ENCODE measurements around the gene ALKBH8.
"Not testable (repeated sequence)": the region's sequence is repeated elsewhere in the genome, so short reads cannot be mapped to it uniquely, and the experiment has no call there.

ALKBH8 gene

GRCh38 chr11:107472966-107473365 lies 92.6 kb downstream of the ALKBH8 start:
- H3K4me3 ChIP-seq (replicated peaks; ENCODE audit: low read depth, low read length), result no peak overlapping the region
- DNase-seq (ENCODE audit: extremely low read depth, low read depth), result no peak
- TF ChIP-seq CTCF (IDR thresholded peaks at IDR 0.05; ENCODE audit: low read depth, low read length, missing control alignments), result no peak

- TF ChIP-seq CTCF (IDR thresholded peaks at IDR 0.05; ENCODE audit: low read depth, low read length, missing control alignments), result no peak
- DNase-seq (ENCODE audit: extremely low read depth, low read depth), result peak; percentile 69
Observed at GRCh38 chr11:107468596-107468995, 96.9 kb downstream of the ALKBH8 start.

GRCh38 chr11:107467696-107468095 lies 97.8 kb downstream of the ALKBH8 start:
- no peak for DNase-seq (ENCODE audit: extremely low read depth, low read depth)
- TF ChIP-seq CTCF (IDR thresholded peaks at IDR 0.05; ENCODE audit: low read depth, low read length, missing control alignments), result no peak
- no peak overlapping the region for H3K4me3 ChIP-seq (replicated peaks; ENCODE audit: low read depth, low read length)

More at GRCh38 chr11:107468596-107468995, 96.9 kb downstream of the ALKBH8 start:
- no peak overlapping the region for H3K4me3 ChIP-seq (replicated peaks; ENCODE audit: low read depth, low read length)

- not testable (repeated sequence) for H3K4me3 ChIP-seq (replicated peaks; ENCODE audit: low read depth, low read length); DNase-seq (ENCODE audit: extremely low read depth, low read depth)
Observed at GRCh38 chr11:107466275-107466866, 99.2 kb downstream of the ALKBH8 start.

GRCh38 chr11:107457558-107458271 lies 107.8 kb downstream of the ALKBH8 start, which contains the start of gene CWF19L2:
CWF19L2 (minus strand) TSS chr11:107457825; CDS start chr11:107457816, 9 bp downstream.
- no peak for TF ChIP-seq CTCF (IDR thresholded peaks at IDR 0.05; ENCODE audit: low read depth, low read length, missing control alignments)

GRCh38 chr11:107457205-107457557 lies 108.4 kb downstream of the ALKBH8 start:
- peak overlapping the region; percentile 99 for H3K4me3 ChIP-seq (replicated peaks; ENCODE audit: low read depth, low read length)
- DNase-seq (ENCODE audit: extremely low read depth, low read depth), result no peak
- TF ChIP-seq CTCF (IDR thresholded peaks at IDR 0.05; ENCODE audit: low read depth, low read length, missing control alignments), result no peak

More at GRCh38 chr11:107457558-107458271, 107.8 kb downstream of the ALKBH8 start, which contains the start of gene CWF19L2:
- DNase-seq (ENCODE audit: extremely low read depth, low read depth), result peak; percentile 91
- peak within 1 kb of the TSS; percentile 99 for H3K4me3 ChIP-seq (replicated peaks; ENCODE audit: low read depth, low read length)

- DNase-seq (ENCODE audit: extremely low read depth, low read depth), result no peak
- no peak for TF ChIP-seq CTCF (IDR thresholded peaks at IDR 0.05; ENCODE audit: low read depth, low read length, missing control alignments)
- no peak overlapping the region for H3K4me3 ChIP-seq (replicated peaks; ENCODE audit: low read depth, low read length)
Observed at GRCh38 chr11:107453594-107454286, 111.8 kb downstream of the ALKBH8 start.

All from HFF-Myc (cell line).